Stimulated activated CD8-positive, alpha-beta memory T cell treated with anti-CD3 and anti-CD28 coated beads, Interleukin-12 subunit alpha, Interleukin-12 subunit beta, amount 100 ng/mL, for 24 hours (primary cell): ENCODE measurements around the gene SMIM1.
"Not testable (repeated sequence)": the region's sequence is repeated elsewhere in the genome, so short reads cannot be mapped to it uniquely, and the experiment has no call there.

Experiments
- DNase-seq: peaks from one replicate; pipeline ENCODE4 v3.0.0-alpha.2; 2020; ENCODE audit errors: extremely low read depth

SMIM1 gene

GRCh38 chr1:3796215-3797061 lies 23.9 kb downstream of the SMIM1 start, which contains the start of gene LRRC47:
Gene LRRC47, minus strand, starts transcription at chr1:3796498. Its CDS starts 22 bp downstream, at chr1:3796476.
- DNase-seq: peak; percentile 86

- no peak for DNase-seq
Measured at GRCh38 chr1:3799976-3800685, 27.6 kb downstream of the SMIM1 start.

- not testable (repeated sequence) for DNase-seq
Measured at GRCh38 chr1:3800795-3801194, 28.2 kb downstream of the SMIM1 start.

GRCh38 chr1:3803905-3804626 lies 31.5 kb downstream of the SMIM1 start:
- DNase-seq: no peak

- DNase-seq: not testable (repeated sequence)
Measured at GRCh38 chr1:3804627-3804944, 32.0 kb downstream of the SMIM1 start.

- DNase-seq: no peak
Measured at GRCh38 chr1:3805038-3805437, 32.5 kb downstream of the SMIM1 start.

- no peak for DNase-seq
Measured at GRCh38 chr1:3807769-3808168, 35.2 kb downstream of the SMIM1 start.

- no peak for DNase-seq
Measured at GRCh38 chr1:3809680-3810079, 37.1 kb downstream of the SMIM1 start.

GRCh38 chr1:3810149-3810761 lies 37.7 kb downstream of the SMIM1 start:
- DNase-seq: not testable (repeated sequence)

GRCh38 chr1:3811595-3811911 lies 39.0 kb downstream of the SMIM1 start:
- no peak for DNase-seq

- DNase-seq: no peak
Measured at GRCh38 chr1:3814065-3814464, 41.5 kb downstream of the SMIM1 start.

GRCh38 chr1:3814771-3815561 lies 42.4 kb downstream of the SMIM1 start:
- DNase-seq: no peak

- no peak for DNase-seq
Measured at GRCh38 chr1:3816331-3817137, 44.0 kb downstream of the SMIM1 start.

GRCh38 chr1:3817138-3817740 lies 44.7 kb downstream of the SMIM1 start:
- no peak for DNase-seq

- DNase-seq: no peak
Measured at GRCh38 chr1:3817821-3818597, 45.5 kb downstream of the SMIM1 start.

GRCh38 chr1:3819771-3820200 lies 47.2 kb downstream of the SMIM1 start:
- no peak for DNase-seq

- no peak for DNase-seq
Measured at GRCh38 chr1:3820316-3820715, 47.8 kb downstream of the SMIM1 start.

GRCh38 chr1:3821004-3821403 lies 48.5 kb downstream of the SMIM1 start:
- no peak for DNase-seq

GRCh38 chr1:3821447-3821846 lies 48.9 kb downstream of the SMIM1 start:
- no peak for DNase-seq
